ENCODE measurements around the gene HARBI1. TPM values are rescaled to one million over a fixed set of nuclear protein-coding genes. Genes with fewer than 3 reads are reported as not detected.

Gene HARBI1
- total RNA-seq, 1 experiment from 2014 or later: 4.4 TPM

DNA sequence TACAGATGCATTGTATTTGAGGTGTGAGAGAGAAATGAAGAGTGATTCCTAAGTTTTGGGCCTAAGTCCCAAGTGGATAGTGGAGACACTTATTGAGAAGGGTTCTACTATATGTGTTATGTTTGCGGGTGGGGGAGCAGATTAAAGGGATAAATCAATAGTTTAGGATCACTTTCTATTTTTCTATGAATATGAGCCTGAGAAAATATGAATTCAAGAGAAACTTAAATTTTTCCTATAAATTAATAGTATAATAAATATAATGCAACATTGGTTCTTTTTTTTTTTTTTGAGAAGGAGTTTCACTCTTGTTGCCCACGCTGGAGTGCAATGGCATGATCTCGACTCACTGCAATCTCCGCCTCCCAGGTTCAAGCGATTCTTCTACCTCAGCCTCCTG, 54.5 kb downstream of the HARBI1 start:
- H3K27ac Mint-ChIP-seq: peak overlapping the region; percentile 47
- H3K36me3 Mint-ChIP-seq: no peaks in the 10 kb centered on the region
- no peak overlapping the region for H3K4me3 Mint-ChIP-seq
- TF ChIP-seq GABPB1 (CRISPR knock-in tag; IDR thresholded peaks at IDR 0.05) (no peak), ZNF423 (CRISPR knock-in tag; IDR thresholded peaks at IDR 0.05) (no peak), EMX1 (CRISPR knock-in tag; IDR thresholded peaks at IDR 0.05) (no peak), FOXP1 (CRISPR knock-in tag; IDR thresholded peaks at IDR 0.05; ENCODE audit: borderline replicate concordance) (no peak), ATF2 (CRISPR knock-in tag; IDR thresholded peaks at IDR 0.05; ENCODE audit: borderline replicate concordance, low read depth) (no peak), ZMAT4 (CRISPR knock-in tag; IDR thresholded peaks at IDR 0.05) (no peak), ZNF671 (CRISPR knock-in tag; IDR thresholded peaks at IDR 0.05) (no peak), NR3C1 (CRISPR knock-in tag; conservative IDR thresholded peaks at IDR 0.05; ENCODE audit: low read depth) (no peak), JUN (CRISPR knock-in tag; IDR thresholded peaks at IDR 0.05) (no peak), TCF7 (CRISPR knock-in tag; IDR thresholded peaks at IDR 0.05; ENCODE audit: low read depth) (no peak), ZNF396 (CRISPR knock-in tag; IDR thresholded peaks at IDR 0.05; ENCODE audit: borderline replicate concordance) (no peak), CREB1 (CRISPR knock-in tag; IDR thresholded peaks at IDR 0.05) (no peak), ESRRA (CRISPR knock-in tag; IDR thresholded peaks at IDR 0.05; ENCODE audit: borderline replicate concordance) (no peak)
- TF ChIP-seq, protein P1, sequence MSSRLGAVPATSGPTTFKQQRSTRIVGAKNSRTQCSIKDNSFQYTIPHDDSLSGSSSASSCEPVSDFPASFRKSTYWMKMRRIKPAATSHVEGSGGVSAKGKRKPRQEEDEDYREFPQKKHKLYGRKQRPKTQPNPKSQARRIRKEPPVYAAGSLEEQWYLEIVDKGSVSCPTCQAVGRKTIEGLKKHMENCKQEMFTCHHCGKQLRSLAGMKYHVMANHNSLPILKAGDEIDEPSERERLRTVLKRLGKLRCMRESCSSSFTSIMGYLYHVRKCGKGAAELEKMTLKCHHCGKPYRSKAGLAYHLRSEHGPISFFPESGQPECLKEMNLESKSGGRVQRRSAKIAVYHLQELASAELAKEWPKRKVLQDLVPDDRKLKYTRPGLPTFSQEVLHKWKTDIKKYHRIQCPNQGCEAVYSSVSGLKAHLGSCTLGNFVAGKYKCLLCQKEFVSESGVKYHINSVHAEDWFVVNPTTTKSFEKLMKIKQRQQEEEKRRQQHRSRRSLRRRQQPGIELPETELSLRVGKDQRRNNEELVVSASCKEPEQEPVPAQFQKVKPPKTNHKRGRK (CRISPR knock-in tag; IDR thresholded peaks at IDR 0.05; ENCODE audit: borderline replicate concordance): no peak
- TF ChIP-seq, protein P2, sequence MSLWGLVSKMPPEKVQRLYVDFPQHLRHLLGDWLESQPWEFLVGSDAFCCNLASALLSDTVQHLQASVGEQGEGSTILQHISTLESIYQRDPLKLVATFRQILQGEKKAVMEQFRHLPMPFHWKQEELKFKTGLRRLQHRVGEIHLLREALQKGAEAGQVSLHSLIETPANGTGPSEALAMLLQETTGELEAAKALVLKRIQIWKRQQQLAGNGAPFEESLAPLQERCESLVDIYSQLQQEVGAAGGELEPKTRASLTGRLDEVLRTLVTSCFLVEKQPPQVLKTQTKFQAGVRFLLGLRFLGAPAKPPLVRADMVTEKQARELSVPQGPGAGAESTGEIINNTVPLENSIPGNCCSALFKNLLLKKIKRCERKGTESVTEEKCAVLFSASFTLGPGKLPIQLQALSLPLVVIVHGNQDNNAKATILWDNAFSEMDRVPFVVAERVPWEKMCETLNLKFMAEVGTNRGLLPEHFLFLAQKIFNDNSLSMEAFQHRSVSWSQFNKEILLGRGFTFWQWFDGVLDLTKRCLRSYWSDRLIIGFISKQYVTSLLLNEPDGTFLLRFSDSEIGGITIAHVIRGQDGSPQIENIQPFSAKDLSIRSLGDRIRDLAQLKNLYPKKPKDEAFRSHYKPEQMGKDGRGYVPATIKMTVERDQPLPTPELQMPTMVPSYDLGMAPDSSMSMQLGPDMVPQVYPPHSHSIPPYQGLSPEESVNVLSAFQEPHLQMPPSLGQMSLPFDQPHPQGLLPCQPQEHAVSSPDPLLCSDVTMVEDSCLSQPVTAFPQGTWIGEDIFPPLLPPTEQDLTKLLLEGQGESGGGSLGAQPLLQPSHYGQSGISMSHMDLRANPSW (CRISPR knock-in tag; conservative IDR thresholded peaks at IDR 0.05; ENCODE audit: low read depth): no peak
- TF ChIP-seq, protein P3, sequence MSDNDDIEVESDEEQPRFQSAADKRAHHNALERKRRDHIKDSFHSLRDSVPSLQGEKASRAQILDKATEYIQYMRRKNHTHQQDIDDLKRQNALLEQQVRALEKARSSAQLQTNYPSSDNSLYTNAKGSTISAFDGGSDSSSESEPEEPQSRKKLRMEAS (CRISPR knock-in tag; IDR thresholded peaks at IDR 0.05): no peak
- no peak for ATAC-seq
- no peak for DNase-seq (ENCODE audit: low spot score)
- H3K9me3 Mint-ChIP-seq: no peaks in the 10 kb centered on the region
- H3K4me1 Mint-ChIP-seq: peaks cover 3% of the 10 kb centered on the region
- POLR2A ChIA-PET: no interaction called here
- CTCF ChIA-PET: no interaction called here
- no peaks in the 10 kb centered on the region for H3K27me3 Mint-ChIP-seq (ENCODE audit: low read depth)

- POLR2A ChIA-PET: interaction anchor here (0.7 kb wide), 1 partner anchor 1212 kb away, joined by 3 read pairs; no protein-coding TSS in a partner anchor
- CTCF ChIA-PET: interaction anchor here (1.0 to 2.1 kb wide), 4 partner anchors 12 to 208 kb away, joined by 3 to 7 read pairs (median 6); no protein-coding TSS in a partner anchor
- no peaks in the 10 kb centered on the region for H3K27me3 Mint-ChIP-seq (ENCODE audit: low read depth)
- no peaks in the 10 kb centered on the region for H3K9me3 Mint-ChIP-seq
- DNase-seq (ENCODE audit: low spot score): no peak
- peak overlapping the region; percentile 52 for H3K27ac Mint-ChIP-seq
- no peak overlapping the region for H3K4me3 Mint-ChIP-seq
- H3K4me1 Mint-ChIP-seq: peaks cover 3% of the 10 kb centered on the region
- no peaks in the 10 kb centered on the region for H3K36me3 Mint-ChIP-seq
- no peak for ATAC-seq
- TF ChIP-seq CDX4 (CRISPR knock-in tag; IDR thresholded peaks at IDR 0.05; ENCODE audit: borderline replicate concordance) (no peak), RORB (CRISPR knock-in tag; IDR thresholded peaks at IDR 0.05) (no peak), NR2C2 (CRISPR knock-in tag; IDR thresholded peaks at IDR 0.05) (no peak), AFF4 (CRISPR knock-in tag; IDR thresholded peaks at IDR 0.05; ENCODE audit: borderline replicate concordance) (no peak), HMGXB4 (CRISPR knock-in tag; IDR thresholded peaks at IDR 0.05) (no peak), ETV6 (CRISPR knock-in tag; IDR thresholded peaks at IDR 0.05) (no peak)
These were observed 56.6 kb downstream of the HARBI1 start for GRCh38 chr11:46560300-46560991.
